NCI-H2029 treated with DMSO at 0.1 percent for 48 hours (cell line): ENCODE data around the gene ADAMTS12.

Source experiments
- DNase-seq: peaks from one replicate; lab custom pipeline; 2025; lab: John Stamatoyannopoulos, UW

Gene ADAMTS12

GRCh38 chr5:33800241-33800950, 91.4 kb downstream of the ADAMTS12 start:
- no peak for DNase-seq

- no peak for DNase-seq
These were observed 96.3 kb downstream of the ADAMTS12 start for GRCh38 chr5:33795496-33795895.

GRCh38 chr5:33794550-33795181, 97.1 kb downstream of the ADAMTS12 start:
- no peak for DNase-seq

- no peak for DNase-seq
These were observed 97.8 kb downstream of the ADAMTS12 start for GRCh38 chr5:33793836-33794549.

GRCh38 chr5:33793276-33793675, 98.5 kb downstream of the ADAMTS12 start:
- DNase-seq, result no peak

- no peak for DNase-seq
These were observed 99.2 kb downstream of the ADAMTS12 start for GRCh38 chr5:33792559-33792958.

GRCh38 chr5:33789567-33789957, 102.2 kb downstream of the ADAMTS12 start:
- DNase-seq, result no peak

GRCh38 chr5:33788922-33789566, 102.7 kb downstream of the ADAMTS12 start:
- no peak for DNase-seq

- DNase-seq, result no peak
These were observed 106.2 kb downstream of the ADAMTS12 start for GRCh38 chr5:33785571-33785970.

- DNase-seq, result no peak
These were observed 110.5 kb downstream of the ADAMTS12 start for GRCh38 chr5:33781286-33781685.

- DNase-seq, result no peak
These were observed 115.6 kb downstream of the ADAMTS12 start for GRCh38 chr5:33776151-33776660.

GRCh38 chr5:33774341-33774740, 117.4 kb downstream of the ADAMTS12 start:
- no peak for DNase-seq

- DNase-seq, result no peak
These were observed 119.4 kb downstream of the ADAMTS12 start for GRCh38 chr5:33772380-33772897.

GRCh38 chr5:33769968-33770367, 121.8 kb downstream of the ADAMTS12 start:
- no peak for DNase-seq

- no peak for DNase-seq
These were observed 122.6 kb downstream of the ADAMTS12 start for GRCh38 chr5:33769196-33769595.

GRCh38 chr5:33766023-33766422, 125.8 kb downstream of the ADAMTS12 start:
- no peak for DNase-seq

- no peak for DNase-seq
These were observed 127.0 kb downstream of the ADAMTS12 start for GRCh38 chr5:33764786-33765185.

- no peak for DNase-seq
These were observed 128.4 kb downstream of the ADAMTS12 start for GRCh38 chr5:33763435-33763834.

- DNase-seq, result no peak
These were observed 128.9 kb downstream of the ADAMTS12 start for GRCh38 chr5:33762859-33763258.

GRCh38 chr5:33761139-33761538, 130.7 kb downstream of the ADAMTS12 start:
- DNase-seq, result no peak

- no peak for DNase-seq
These were observed 133.1 kb downstream of the ADAMTS12 start for GRCh38 chr5:33758737-33759136.

GRCh38 chr5:33756491-33756890, 135.3 kb downstream of the ADAMTS12 start:
- DNase-seq, result no peak
